GM12878 (cell line): ENCODE measurements around the gene EFNA2. TPM values are rescaled to one million over a fixed set of nuclear protein-coding genes. Genes with fewer than 3 reads are reported as not detected.
A peak's percentile ranks its signal among the peaks of the same experiment; 100 is the strongest.

Source experiments
- ATAC-seq: fragments of 200-7000 bp; cut with Tn5 transposase; 3 replicates; pipeline ENCODE4 v1.9.1; 2020; ENCODE audit warnings: mild to moderate bottlenecking, moderate library complexity
- BruUV-seq: library from RNA; stranded (reverse); fragments of 400-500 nt; replicated peaks from 2 replicates; lab custom pipeline; 2021; lab: Mats Ljungman, UMichigan
- CTCF ChIA-PET: fragments of 300-600 bp; sonication (Branson Sonifier 250); formaldehyde crosslinking; extraction: SDS; loops from one replicate; lab custom pipeline; 2021; ENCODE audit warnings: inconsistent platforms; lab: Yijun Ruan, JAX
- POLR2A ChIA-PET: fragments of 350-600 bp; formaldehyde crosslinking; extraction: SDS; loops from one replicate; lab custom pipeline; 2021; ENCODE audit warnings: inconsistent platforms; lab: Charles Lee
- RAD21 ChIA-PET: fragments of 300-600 bp; sonication (Branson Sonifier 250); formaldehyde crosslinking; loops from one replicate; lab custom pipeline; 2023; ENCODE audit warnings: antibody characterized with exemption; ENCODE audit not compliant: unreplicated experiment; lab: Charles Lee
- SMC1A ChIA-PET: fragments of 300-600 bp; sonication (Branson Sonifier 250); formaldehyde crosslinking; loops from one replicate; lab custom pipeline; 2023; ENCODE audit not compliant: unreplicated experiment, uncharacterized antibody; lab: Charles Lee
- DNase-seq: peaks from one replicate; pipeline ENCODE4 v3.0.0-alpha.2; 2011; ENCODE audit warnings: low read depth, low spot score
- FAIRE-seq: peaks from 3 replicates; lab custom pipeline; 2011; peaks lifted over from hg19 to GRCh38; lab: Jason Lieb, UNC
- H2AFZ ChIP-seq: 2 replicates; pipeline ENCODE4 v1.6.0; 2011; ENCODE audit warnings: low read depth, low read length, control low read depth; ENCODE audit not compliant: control insufficient read depth
- H3K27ac ChIP-seq: 2 replicates; pipeline ENCODE4 v1.5.1; 2011; ENCODE audit warnings: control low read depth; ENCODE audit not compliant: control insufficient read depth, insufficient read depth
- H3K27me3 ChIP-seq, 2 experiments: replicated peaks in 1 of 2; 2 replicates each; pipeline versions ENCODE4 v1.6.0 to v1.6.1; 2011; ENCODE audit warnings: low read length in 1 of 2; ENCODE audit not compliant: control insufficient read depth in 2 of 2, insufficient read depth in 2 of 2
- H3K36me3 ChIP-seq, 2 experiments: 2 replicates each; pipeline ENCODE4 v1.5.1; 2011; ENCODE audit warnings: low read length in 1 of 2; ENCODE audit not compliant: control insufficient read depth in 2 of 2, insufficient read depth in 2 of 2
- H3K4me1 ChIP-seq: 2 replicates; pipeline ENCODE4 v1.6.1; 2011; ENCODE audit warnings: mild to moderate bottlenecking, low read length, moderate library complexity, mixed read lengths; ENCODE audit not compliant: control insufficient read depth, insufficient read depth
- H3K4me2 ChIP-seq: 2 replicates; pipeline ENCODE4 v1.6.0; 2011; ENCODE audit warnings: control low read depth; ENCODE audit not compliant: control insufficient read depth, insufficient read depth
- H3K4me3 ChIP-seq: fragments of 200-600 bp; sonication (generic); 2 replicates; pipeline ENCODE4 v1.5.1; 2016
- H3K79me2 ChIP-seq: 2 replicates; pipeline ENCODE4 v1.6.0; 2011; ENCODE audit warnings: low read length; ENCODE audit not compliant: control insufficient read depth, insufficient read depth
- H3K9ac ChIP-seq: 2 replicates; pipeline ENCODE4 v1.8.0; 2011; ENCODE audit warnings: low read length, control low read depth, mixed read lengths; ENCODE audit not compliant: control insufficient read depth, insufficient read depth
- H3K9me3 ChIP-seq: replicated peaks from 3 replicates; pipeline ENCODE4 v1.5.1; 2011; ENCODE audit warnings: mild to moderate bottlenecking, low read length; ENCODE audit not compliant: control insufficient read depth, insufficient read depth
- H4K20me1 ChIP-seq: 2 replicates; pipeline ENCODE4 v1.6.0; 2011; ENCODE audit not compliant: control insufficient read depth, insufficient read depth
- ATF3 ChIP-seq: IDR thresholded peaks from 2 replicates; pipeline ENCODE4 v1.6.1; 2011; ENCODE audit warnings: low read depth, mild to moderate bottlenecking, low read length, moderate library complexity, borderline replicate concordance; ENCODE audit errors: extremely low read depth
- BHLHE40 ChIP-seq, 2 experiments: fragments of 450-650 bp in 1 of 2; IDR thresholded peaks; 2 replicates each; pipeline ENCODE4 v1.6.1; 2011 to 2017; ENCODE audit warnings: low read depth in 2 of 2, borderline replicate concordance in 1 of 2, improper control_type of control experiment in 1 of 2, low read length in 1 of 2, mild to moderate bottlenecking in 1 of 2
- FOXK2 ChIP-seq: fragments of 450-650 bp; IDR thresholded peaks from 2 replicates; pipeline ENCODE4 v1.6.1; 2017; ENCODE audit warnings: mild to moderate bottlenecking, moderate library complexity
- KDM1A ChIP-seq: fragments of 200-600 bp; sonication (generic); IDR thresholded peaks from 2 replicates; pipeline ENCODE4 v1.6.1; 2016; ENCODE audit warnings: borderline replicate concordance
- MYB ChIP-seq: fragments of 150-350 bp; IDR thresholded peaks from 2 replicates; pipeline ENCODE4 v1.6.1; 2014; ENCODE audit warnings: mild to moderate bottlenecking, low read depth, low read length, borderline replicate concordance
- NR2F1 ChIP-seq: fragments of 450-650 bp; conservative IDR thresholded peaks from 2 replicates; pipeline ENCODE4 v1.6.1; 2017; ENCODE audit warnings: mild to moderate bottlenecking
- SRF ChIP-seq, 2 experiments: IDR thresholded peaks; 2 replicates each; pipeline ENCODE4 v1.6.1; 2011; ENCODE audit warnings: low read depth in 2 of 2, low read length in 2 of 2, mild to moderate bottlenecking in 1 of 2, moderate library complexity in 1 of 2
- SUZ12 ChIP-seq: fragments of 200-600 bp; sonication (generic); IDR thresholded peaks from one replicate; pipeline ENCODE4 v1.6.1; 2018; ENCODE audit warnings: antibody characterized with exemption, mild to moderate bottlenecking; ENCODE audit not compliant: unreplicated experiment
- YY1 ChIP-seq: IDR thresholded peaks from 2 replicates; pipeline ENCODE4 v1.6.1; 2011; ENCODE audit warnings: low read depth, mild to moderate bottlenecking, low read length
- WGBS: methylation state at CpG from one replicate; pipeline ENCODE4 v1.1.6; 2016; ENCODE audit warnings: low lambda C conversion rate; ENCODE audit not compliant: insufficient replicate concordance, insufficient coverage; ENCODE audit errors: missing lambda C conversion rate; 5-methylcytosine and 5-hydroxymethylcytosine counted together
- in situ Hi-C: fragments of 300-500 bp; cut with MboI; formaldehyde crosslinking; loops from 9 replicates; pipeline ENCODE4 v1.14.3; 2018; ENCODE audit warnings: mixed read lengths
- intact Hi-C: fragments of 100-400 bp; cut with micrococcal nuclease; formaldehyde crosslinking; loops from one replicate; pipeline ENCODE4 v1.14.2; 2022; ENCODE audit not compliant: unreplicated experiment
- polyA plus RNA-seq, 11 experiments: library from polyadenylated mRNA; depleted of rRNA in 4 of 11; unstranded in 6 of 11; stranded (reverse) in 5 of 11; fragments of >200 nt; fragmentation: Nextera tagmentation in 4 of 11; fragmentation: Illumina TruSeq in 1 of 11; extraction: Ambion mirVana in 4 of 11; extraction: Trizol in 1 of 11; gene quantifications; 1 replicate in 1 of 11; 2 replicates in 10 of 11; pipeline versions ENCODE4 v1.2.1 to v1.2.3, GENCODE V29; 2011 to 2016; ENCODE audit warnings: inconsistent platforms in 2 of 11, missing spikeins in 2 of 11, low read depth in 1 of 11
- total RNA-seq, 4 experiments: library from RNA; depleted of rRNA in 3 of 4; stranded (reverse); fragments of >200 nt in 3 of 4; fragmentation: Illumina TruSeq in 1 of 4; extraction: Trizol in 1 of 4; gene quantifications; 2 replicates each; pipeline versions ENCODE4 v1.2.1 to v1.2.3, GENCODE V29; 2013 to 2021

EFNA2 gene
- total and polyA plus RNA-seq, 10 of the 15 experiments (the other 5 are each of a cell fraction or from before 2014, with no cell fraction given) = not detected

DNA sequence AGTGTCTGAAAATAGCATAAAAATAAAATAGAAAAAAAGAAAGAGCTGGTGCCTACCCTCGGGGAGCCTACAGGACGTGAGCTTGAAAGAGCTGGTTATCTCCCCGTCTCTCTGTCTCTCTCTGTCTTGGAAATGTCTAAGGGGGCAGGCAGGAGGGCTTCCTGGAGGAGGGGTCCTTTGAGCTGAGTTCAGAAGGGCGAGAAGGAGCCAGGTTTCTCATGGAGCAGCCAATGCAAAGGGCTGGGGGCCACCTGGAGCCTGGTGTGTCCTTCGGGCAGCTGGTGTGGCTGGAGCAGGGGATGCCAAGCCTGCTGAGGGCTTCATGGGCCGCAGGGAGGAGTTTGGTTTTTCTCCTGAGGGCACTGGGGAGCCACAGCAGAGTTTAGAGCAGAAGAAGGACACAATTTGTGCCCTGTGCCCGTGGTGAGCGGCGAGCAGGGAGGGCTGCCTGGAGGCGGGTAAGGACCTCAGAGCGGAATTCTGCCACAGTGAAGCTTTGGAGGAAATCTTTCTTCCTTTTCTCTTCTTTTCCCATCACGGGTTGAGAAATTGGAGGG, 38.7 kb downstream of the EFNA2 start:
- H2AFZ ChIP-seq = no peak overlapping the region
- ATAC-seq (no peak), FAIRE-seq (no peak), DNase-seq (no peak)
- H3K9me3 ChIP-seq = no peaks in the 10 kb centered on the region
- TF ChIP-seq ATF3 (no peak), SRF (IDR thresholded peaks at IDR 0.05; ENCODE audit: low read depth in 2 of 2, low read length in 2 of 2) (no peak), KDM1A (no peak)
- in situ Hi-C loops = no loop called here
- ChIA-PET RAD21 (no interaction called here), CTCF (no interaction called here), SMC1A (no interaction called here), POLR2A (interaction anchor here (0.5 kb wide), 1 partner anchor 514 kb away, joined by 4 read pairs; no protein-coding TSS in a partner anchor)
- BruUV-seq = no TSS peak
- H3K27me3 ChIP-seq = peaks cover 6 to 10% of the 10 kb centered on the region in 2 experiments; a peak in 3 of 4 replicates
- no peak overlapping the region for H3K9ac ChIP-seq
- H3K79me2 ChIP-seq = no peaks in the 10 kb centered on the region
- no peak overlapping the region for H3K4me3 ChIP-seq
- intact Hi-C loops = no loop called here
- H3K4me2 ChIP-seq = no peak overlapping the region
- H3K27ac ChIP-seq = no peak overlapping the region
- H4K20me1 ChIP-seq = no peaks in the 10 kb centered on the region
- no peaks in the 10 kb centered on the region for H3K4me1 ChIP-seq
- no peaks in the 10 kb centered on the region for H3K36me3 ChIP-seq
- WGBS = 33% methylated on average over 12 of the region's 12 CpGs

- Histone ChIP-seq H2AFZ (no peak overlapping the region), H3K4me1 (no peaks in the 10 kb centered on the region), H3K27ac (no peak overlapping the region), H3K4me2 (no peak overlapping the region), H4K20me1 (no peaks in the 10 kb centered on the region), H3K9ac (no peak overlapping the region), H3K36me3 (no peaks in the 10 kb centered on the region), H3K9me3 (no peaks in the 10 kb centered on the region), H3K27me3 (peaks cover 6 to 10% of the 10 kb centered on the region in 2 experiments; a peak in 3 of 4 replicates), H3K79me2 (no peaks in the 10 kb centered on the region), H3K4me3 (no peak overlapping the region)
- ChIA-PET CTCF (no interaction called here), SMC1A (no interaction called here), RAD21 (no interaction called here), POLR2A (no interaction called here)
- ATAC-seq (no peak; the same call in 2 of the 3 replicates), FAIRE-seq (no peak), DNase-seq (no peak)
- intact Hi-C loops = no loop called here
- no TSS peak for BruUV-seq
- WGBS = 18% methylated on average over 58 of the region's 66 CpGs
- 0 out of 2 replicates have a peak, but pooled peaks have one; percentile 19 for TF ChIP-seq YY1
- no peak for TF ChIP-seq MYB
- TF ChIP-seq SUZ12 = peak; percentile 48
- TF ChIP-seq BHLHE40 (IDR thresholded peaks at IDR 0.05; ENCODE audit: borderline replicate concordance in 1 of 2, low read depth in 2 of 2, low read length in 1 of 2) = 0 out of 4 replicates have a peak, but pooled peaks of 1 of the 2 experiments have one; percentile 13
- TF ChIP-seq FOXK2 = no peak
- peak; percentile 45; the same call in 1 of the 2 replicates for TF ChIP-seq NR2F1
- TF ChIP-seq, all 136 proteins: peak for 4
- in situ Hi-C loops = no loop called here
These were observed 39.3 kb downstream of the EFNA2 start for GRCh38 chr19:1324806-1325567.
